Ishikawa (cell line): ENCODE results near the gene GJD3.

Experiments used
- CEBPB ChIP-seq: IDR thresholded peaks from 2 replicates; pipeline ENCODE4 v1.6.1; 2012
- CREB1 ChIP-seq: IDR thresholded peaks from 2 replicates; pipeline ENCODE4 v1.6.1; 2012; ENCODE audit warnings: low read depth
- EGR1 ChIP-seq: IDR thresholded peaks from 2 replicates; pipeline ENCODE4 v1.6.1; 2012
- EP300 ChIP-seq: IDR thresholded peaks from 2 replicates; pipeline ENCODE4 v1.6.1; 2012; ENCODE audit warnings: borderline replicate concordance
- FOXM1 ChIP-seq: IDR thresholded peaks from 2 replicates; pipeline ENCODE4 v1.6.1; 2012; ENCODE audit warnings: low read depth, borderline replicate concordance
- MAX ChIP-seq: IDR thresholded peaks from 2 replicates; pipeline ENCODE4 v1.6.1; 2012
- NFIC ChIP-seq: IDR thresholded peaks from 2 replicates; pipeline ENCODE4 v1.6.1; 2012
- RAD21 ChIP-seq: IDR thresholded peaks from 2 replicates; pipeline ENCODE4 v1.6.1; 2012; ENCODE audit warnings: low read depth
- REST ChIP-seq: IDR thresholded peaks from 2 replicates; pipeline ENCODE4 v1.6.1; 2012; ENCODE audit warnings: low read depth, mild to moderate bottlenecking
- TAF1 ChIP-seq: IDR thresholded peaks from 2 replicates; pipeline ENCODE4 v1.6.1; 2012; ENCODE audit warnings: low read depth, mild to moderate bottlenecking
- TCF12 ChIP-seq: IDR thresholded peaks from 2 replicates; pipeline ENCODE4 v1.6.1; 2012; ENCODE audit warnings: low read depth
- TEAD4 ChIP-seq: IDR thresholded peaks from 2 replicates; pipeline ENCODE4 v1.6.1; 2012
- USF1 ChIP-seq: IDR thresholded peaks from 2 replicates; pipeline ENCODE4 v1.6.1; 2012
- YY1 ChIP-seq: IDR thresholded peaks from 2 replicates; pipeline ENCODE4 v1.6.1; 2012; ENCODE audit warnings: low read depth
- ZBTB7A ChIP-seq: IDR thresholded peaks from 2 replicates; pipeline ENCODE4 v1.6.1; 2012; ENCODE audit warnings: low read depth

The GJD3 gene

GRCh38 chr17:40328386-40328766 lies 36.2 kb downstream of the GJD3 start:
- TF ChIP-seq USF1 (no peak), ZBTB7A (no peak), TAF1 (no peak), CREB1 (no peak), TCF12 (no peak)

- TF ChIP-seq CEBPB (no peak), REST (no peak), TAF1 (no peak), RAD21 (no peak), NFIC (no peak), EGR1 (no peak), USF1 (no peak), ZBTB7A (no peak), EP300 (no peak), TCF12 (no peak), MAX (no peak), YY1 (no peak)
Observed at GRCh38 chr17:40327735-40328385, 36.7 kb downstream of the GJD3 start.

GRCh38 chr17:40327244-40327729 lies 37.2 kb downstream of the GJD3 start:
- no peak for TF ChIP-seq RAD21
- no peak for TF ChIP-seq REST
- no peak for TF ChIP-seq EGR1
- TF ChIP-seq TAF1 = no peak
- TF ChIP-seq YY1 = no peak
- TF ChIP-seq TEAD4 = no peak

GRCh38 chr17:40326832-40327199 lies 37.7 kb downstream of the GJD3 start:
- TF ChIP-seq EP300 (no peak), CREB1 (no peak)

GRCh38 chr17:40326014-40326831 lies 38.3 kb downstream of the GJD3 start:
- TF ChIP-seq REST (no peak), MAX (no peak), TCF12 (no peak), TEAD4 (no peak), EGR1 (no peak), YY1 (no peak), RAD21 (no peak), FOXM1 (no peak), USF1 (no peak), TAF1 (no peak), CEBPB (no peak), NFIC (no peak)
